Psoas muscle (tissue), 8 donors: ENCODE data around the gene TENM4. TPM values are rescaled to one million over a fixed set of nuclear protein-coding genes. Genes with fewer than 3 reads are reported as not detected.

ENCODE experiments used
- ATAC-seq, 4 donors: fragments of 200-7000 bp; cut with Tn5 transposase; one replicate each; pipeline ENCODE4 v1.9.1; 2020; ENCODE audit warnings: moderate library complexity in 3 of 4, mild to moderate bottlenecking in 2 of 4
- DNase-seq, 2 donors: peaks; one replicate each; pipeline ENCODE4 v3.0.0-alpha.2; 2020
- H3K27ac ChIP-seq: fragments of 200-600 bp; one replicate; pipeline ENCODE4 v1.8.0; 2022
- H3K27me3 ChIP-seq, 3 donors: fragments of 200-600 bp in 1 of 3; one replicate each; pipeline versions ENCODE4 v1.6.1 to v1.8.0; 2013 to 2022; ENCODE audit warnings: low read length in 2 of 3, mild to moderate bottlenecking in 2 of 3, moderate library complexity in 1 of 3; ENCODE audit not compliant: insufficient read depth in 3 of 3
- H3K36me3 ChIP-seq, 2 donors: fragments of 200-600 bp in 1 of 2; one replicate each; pipeline versions ENCODE4 v1.6.1 to v1.8.0; 2013 to 2022; ENCODE audit warnings: low read depth in 1 of 2, mild to moderate bottlenecking in 1 of 2, moderate library complexity in 1 of 2; ENCODE audit not compliant: insufficient read depth in 1 of 2
- H3K4me1 ChIP-seq: fragments of 200-600 bp; one replicate; pipeline ENCODE4 v1.8.0; 2022
- H3K4me3 ChIP-seq: fragments of 200-600 bp; one replicate; pipeline ENCODE4 v1.8.0; 2022; ENCODE audit warnings: mild to moderate bottlenecking
- H3K9me3 ChIP-seq: fragments of 200-600 bp; one replicate; pipeline ENCODE4 v1.8.0; 2022
- CTCF ChIP-seq: fragments of 200-600 bp; IDR thresholded peaks from one replicate; pipeline ENCODE4 v1.8.0; 2022; ENCODE audit warnings: antibody characterized with exemption
- WGBS, 3 donors: extraction: QIAGEN DNeasy Blood & Tissue Kit; methylation state at CpG; one replicate each; pipeline versions ENCODE4 v1.1.6 to v1.1.7; 2013; 5-methylcytosine and 5-hydroxymethylcytosine counted together
- intact Hi-C, 2 donors: fragments of 100-400 bp; cut with DNase I; formaldehyde crosslinking; loops; one replicate each; pipeline versions ENCODE4 v1.11.0 to v1.14.2; 2022
- polyA plus RNA-seq, 3 donors: library from polyadenylated mRNA; stranded (reverse); fragments of 200-250 nt; gene quantifications; one replicate each; pipeline ENCODE4 v1.2.3, GENCODE V29; 2013
- total RNA-seq, 4 donors: library from RNA; stranded (reverse); fragmentation: NEBNext Ultra II Directional in 2 of 4; extraction: Animal tissue kit (Norgen Biotek cat#: 25700) in 2 of 4; gene quantifications; one replicate each; pipeline versions ENCODE4 v1.2.1 to v1.2.4, GENCODE V29; 2021 to 2023
- donor health status: healthy with polysubstance abuse.
- donor health status: DM: no; HTN: no; CAD: no; lungs with moderate emphysema.
- donor health status: Bipolar disorder and iron deficiency.
- donor health status: healthy.
- donor health status: DM: yes; HTN: yes; CAD: no.
- donor health status: DM: no; HTN: no; CAD: no.
- donor health status: DM: no; HTN: no; CAD: no.
- donor health status: DM: yes; HTN: yes; CAD: no.

TENM4 gene
- total and polyA plus RNA-seq, 7 donors: 0.05 to 1.7 (median 0.48) TPM

- H3K4me1 ChIP-seq: no peaks in the 10 kb centered on the region
- no peak for DNase-seq
- 51 to 58% (median 56%) methylated on average over 3 of the region's 3 CpGs for WGBS, 3 donors
- H3K4me3 ChIP-seq: no peak overlapping the region
- no peaks in the 10 kb centered on the region for H3K9me3 ChIP-seq
- H3K36me3 ChIP-seq: no peaks in the 10 kb centered on the region
- intact Hi-C loops: no loop called here
- no peak overlapping the region for H3K27ac ChIP-seq
- TF ChIP-seq CTCF: no peak
- ATAC-seq: no peak
- no peaks in the 10 kb centered on the region for H3K27me3 ChIP-seq
Observed at GRCh38 chr11:78768345-78768744, 672.5 kb downstream of the TENM4 start.

GRCh38 chr11:78767027-78767932 lies 673.5 kb downstream of the TENM4 start:
- intact Hi-C loops: no loop called here
- 78 to 85% (median 79%) methylated on average over 8 of the region's 8 CpGs for WGBS, 3 donors
- Histone ChIP-seq H3K4me1 (no peaks in the 10 kb centered on the region), H3K4me3 (no peak overlapping the region), H3K27me3 (no peaks in the 10 kb centered on the region), H3K9me3 (no peaks in the 10 kb centered on the region), H3K27ac (no peak overlapping the region), H3K36me3 (no peaks in the 10 kb centered on the region)
- ATAC-seq: no peak
- no peak for TF ChIP-seq CTCF
- no peak for DNase-seq

GRCh38 chr11:78764946-78765345 lies 675.9 kb downstream of the TENM4 start:
- H3K4me1 ChIP-seq: no peaks in the 10 kb centered on the region
- intact Hi-C loops: no loop called here
- no peak overlapping the region for H3K4me3 ChIP-seq
- no peak for TF ChIP-seq CTCF
- H3K27me3 ChIP-seq: no peaks in the 10 kb centered on the region
- H3K36me3 ChIP-seq: no peaks in the 10 kb centered on the region
- no peak overlapping the region for H3K27ac ChIP-seq
- H3K9me3 ChIP-seq: no peaks in the 10 kb centered on the region
- no peak for DNase-seq
- ATAC-seq: no peak
- 88 to 92% (median 91%) methylated on average over 4 of the region's 4 CpGs for WGBS, 3 donors

GRCh38 chr11:78763664-78764063 lies 677.2 kb downstream of the TENM4 start:
- Histone ChIP-seq H3K9me3 (no peaks in the 10 kb centered on the region), H3K4me1 (no peaks in the 10 kb centered on the region), H3K4me3 (no peak overlapping the region), H3K27me3 (no peaks in the 10 kb centered on the region), H3K27ac (no peak overlapping the region), H3K36me3 (no peaks in the 10 kb centered on the region)
- DNase-seq: no peak
- intact Hi-C loops: no loop called here
- WGBS, 3 donors: 84 to 92% (median 90%) methylated on average over 4 of the region's 4 CpGs
- no peak for ATAC-seq
- TF ChIP-seq CTCF: no peak

- ATAC-seq: no peak
- Histone ChIP-seq H3K27me3 (no peaks in the 10 kb centered on the region), H3K9me3 (no peaks in the 10 kb centered on the region), H3K27ac (no peak overlapping the region), H3K36me3 (no peaks in the 10 kb centered on the region), H3K4me3 (no peak overlapping the region), H3K4me1 (no peaks in the 10 kb centered on the region)
- 76 to 93% (median 79%) methylated on average over 3 of the region's 3 CpGs for WGBS, 3 donors
- no peak for TF ChIP-seq CTCF
- DNase-seq: no peak
- intact Hi-C loops: no loop called here
Observed at GRCh38 chr11:78762105-78762504, 678.7 kb downstream of the TENM4 start.
